ENCODE results near the gene SLIT3. TPM values are rescaled to one million over a fixed set of nuclear protein-coding genes. Genes with fewer than 3 reads are reported as not detected.
A peak's percentile ranks its signal among the peaks of the same experiment; 100 is the strongest.

SLIT3 gene
- total RNA-seq, 1 experiment from 2014 or later: 0.92 TPM

GRCh38 chr5:168670881-168671575 is 629.9 kb downstream of the SLIT3 start:
- no peak overlapping the region for H2BK15ac ChIP-seq (ENCODE audit: low read depth, low read length)
- H3K9ac ChIP-seq (ENCODE audit: extremely low read depth, insufficient read length, low read length): no peak overlapping the region
- no peak overlapping the region for H3K4me2 ChIP-seq (ENCODE audit: insufficient read depth, insufficient read length, low read length)
- no peak overlapping the region for H3K56ac ChIP-seq (ENCODE audit: insufficient read length, low read depth, low read length)
- DNase-seq: peak; percentile 85
- no peak overlapping the region for H4K8ac ChIP-seq (replicated peaks; ENCODE audit: insufficient read length, low read depth, low read length)
- no peaks in the 10 kb centered on the region for H3K9me3 ChIP-seq (ENCODE audit: control insufficient read depth, low read depth, low read length)
- no peaks in the 10 kb centered on the region for H4K20me1 ChIP-seq (ENCODE audit: control insufficient read depth, insufficient read depth, insufficient read length)
- H2AK5ac ChIP-seq (ENCODE audit: insufficient read length, low read length): no peak overlapping the region
- H3K23ac ChIP-seq (ENCODE audit: insufficient read length, low read depth, low read length): no peak overlapping the region
- Mint-ChIP-seq H3K27me3 (ENCODE audit: low read depth) (peaks cover 1% of the 10 kb centered on the region), H3K9me3 (no peaks in the 10 kb centered on the region), H3K36me3 (ENCODE audit: insufficient read depth in 1 of 3, low read depth in 3 of 3) (no peaks in the 10 kb centered on the region), H3K27ac (no peak overlapping the region; a peak in 1 of 7 replicates), H3K4me3 (no peak overlapping the region), H3K4me1 (peaks cover 8 to 9% of the 10 kb centered on the region in 2 experiments; a peak in 3 of 4 replicates)
- no peak overlapping the region for H2BK12ac ChIP-seq (ENCODE audit: insufficient read length, low read depth, low read length)
- H3K14ac ChIP-seq (ENCODE audit: insufficient read depth, low read length): no peak overlapping the region
- H3T11ph ChIP-seq (ENCODE audit: low read length): no peak overlapping the region
- H4K5ac ChIP-seq (ENCODE audit: insufficient read length, low read depth, low read length): no peak overlapping the region
- no peak overlapping the region for H4K91ac ChIP-seq (ENCODE audit: insufficient read length, low read depth, low read length)
- no peaks in the 10 kb centered on the region for H3K4me1 ChIP-seq (ENCODE audit: insufficient read depth, low read length)
- H3K27me3 ChIP-seq (ENCODE audit: insufficient read depth, low read length): no peaks in the 10 kb centered on the region
- no peaks in the 10 kb centered on the region for H3K79me2 ChIP-seq (ENCODE audit: insufficient read depth, low read length)
- no peak overlapping the region for H3K4ac ChIP-seq (ENCODE audit: low read depth, low read length)
- H2BK5ac ChIP-seq (ENCODE audit: insufficient read length, low read length): no peak overlapping the region
- H2BK20ac ChIP-seq (ENCODE audit: low read depth, low read length, poor library complexity, severe bottlenecking): no peak overlapping the region
- no peak overlapping the region for H2BK120ac ChIP-seq (ENCODE audit: low read depth, low read length, poor library complexity, severe bottlenecking)
- no peaks in the 10 kb centered on the region for H3K79me1 ChIP-seq (ENCODE audit: insufficient read depth, low read depth, low read length, poor library complexity, severe bottlenecking)
- WGBS (ENCODE audit: extremely low coverage, insufficient read length, low lambda C conversion rate): no CpG with 5 or more reads among the region's 22 CpGs
- H3K18ac ChIP-seq (ENCODE audit: insufficient read length, low read depth, low read length): no peak overlapping the region
- peak; percentile 64 for TF ChIP-seq CTCF (conservative IDR thresholded peaks at IDR 0.05)
- no peaks in the 10 kb centered on the region for H3K23me2 ChIP-seq (ENCODE audit: insufficient read length, low read depth, low read length, poor library complexity, severe bottlenecking)
- H2AFZ ChIP-seq (ENCODE audit: low read length): no peak overlapping the region
- no peak overlapping the region for H3K27ac ChIP-seq (ENCODE audit: insufficient read length, low read depth, low read length)
